K562 (cell line): ENCODE data around the gene TENT4B. TPM values are rescaled to one million over a fixed set of nuclear protein-coding genes. Genes with fewer than 3 reads are reported as not detected.
A peak's percentile ranks its signal among the peaks of the same experiment; 100 is the strongest.

Source experiments
- ATAC-seq: fragments of 200-7000 bp; cut with Tn5 transposase; 3 replicates; pipeline ENCODE4 v1.9.1; 2020; ENCODE audit warnings: moderate library complexity
- BruUV-seq: library from RNA; stranded (reverse); fragments of 400-500 nt; replicated peaks from 2 replicates; lab custom pipeline; 2021; lab: Mats Ljungman, UMichigan
- CTCF ChIA-PET: fragments of 300-600 bp; formaldehyde crosslinking; extraction: SDS; loops from one replicate; lab custom pipeline; 2021; ENCODE audit warnings: low intra/inter-chr PET ratio; lab: Yijun Ruan, JAX
- POLR2A ChIA-PET: fragments of 300-600, 350-650 bp; sonication (Branson Sonifier 250); formaldehyde crosslinking; extraction: SDS; loops from one replicate; lab custom pipeline; 2021; ENCODE audit warnings: antibody characterized with exemption, inconsistent platforms; lab: Yijun Ruan, JAX
- DNase-seq, 4 experiments: peaks; one replicate each; pipeline versions ENCODE4 v3.0.0 to v3.0.0-alpha.2; 2011 to 2018; ENCODE audit warnings: low spot score in 3 of 4, mixed read lengths in 3 of 4; ENCODE audit errors: extremely low read depth in 1 of 4
- FAIRE-seq: peaks from 2 replicates; lab custom pipeline; 2011; peaks lifted over from hg19 to GRCh38; lab: Jason Lieb, UNC
- H2AFZ ChIP-seq: 2 replicates; pipeline ENCODE4 v1.6.0; 2011; ENCODE audit warnings: low read depth, low read length, control low read depth, inconsistent platforms
- H3K27ac ChIP-seq: fragments of 200-600 bp; 3 replicates; pipeline ENCODE4 v1.8.0; 2011; ENCODE audit warnings: low read depth, mild to moderate bottlenecking, control low read depth, inconsistent platforms, low read length, moderate library complexity, mixed read lengths; ENCODE audit errors: extremely low read depth
- H3K27me3 ChIP-seq, 2 experiments: fragments of 300-600 bp in 1 of 2; 2 replicates in 1 of 2; 3 replicates in 1 of 2; pipeline versions ENCODE4 v1.6.0 to v1.8.0; 2011; ENCODE audit warnings: inconsistent platforms in 2 of 2, low read length in 2 of 2, mild to moderate bottlenecking in 1 of 2, mixed read lengths in 1 of 2, moderate library complexity in 1 of 2; ENCODE audit not compliant: control insufficient read depth in 2 of 2, insufficient read depth in 2 of 2
- H3K36me3 ChIP-seq: fragments of 300-600 bp; 3 replicates; pipeline ENCODE4 v1.8.0; 2011; ENCODE audit warnings: mild to moderate bottlenecking, low read length, inconsistent platforms; ENCODE audit not compliant: control insufficient read depth, insufficient read depth
- H3K4me1 ChIP-seq, 2 experiments: fragments of 200-600 bp in 1 of 2; replicated peaks in 1 of 2; 2 replicates in 1 of 2; 3 replicates in 1 of 2; pipeline versions ENCODE4 v1.5.1 to v1.8.0; 2011; ENCODE audit warnings: inconsistent platforms in 2 of 2, low read length in 2 of 2, mild to moderate bottlenecking in 1 of 2, mixed read lengths in 1 of 2, moderate library complexity in 1 of 2; ENCODE audit not compliant: control insufficient read depth in 2 of 2, insufficient read depth in 2 of 2
- H3K4me2 ChIP-seq: 2 replicates; pipeline ENCODE4 v1.6.1; 2011; ENCODE audit warnings: low read length, control low read depth, inconsistent platforms, mixed read lengths; ENCODE audit not compliant: insufficient read depth
- H3K4me3 ChIP-seq: fragments of 200-600 bp; sonication (generic), shearing (Covaris generic); 2 replicates; pipeline ENCODE4 v1.5.1; 2016; ENCODE audit warnings: control low read depth, inconsistent platforms
- H3K79me2 ChIP-seq: fragments of 200-600 bp; 3 replicates; pipeline ENCODE4 v1.8.0; 2011; ENCODE audit warnings: low read length, inconsistent platforms; ENCODE audit not compliant: control insufficient read depth, insufficient read depth
- H3K9ac ChIP-seq, 2 experiments: 2 replicates each; pipeline versions ENCODE4 v1.6.0 to v1.6.1; 2011; ENCODE audit warnings: low read depth in 2 of 2, low read length in 2 of 2, control low read depth in 1 of 2, inconsistent platforms in 1 of 2, mild to moderate bottlenecking in 1 of 2, mixed read lengths in 1 of 2; ENCODE audit not compliant: insufficient read depth in 1 of 2
- H3K9me1 ChIP-seq: one replicate; pipeline ENCODE4 v1.6.0; 2011; ENCODE audit warnings: inconsistent platforms, mild to moderate bottlenecking, low read length, moderate library complexity; ENCODE audit not compliant: control insufficient read depth, insufficient read depth
- H3K9me3 ChIP-seq: replicated peaks from 2 replicates; pipeline ENCODE4 v1.5.1; 2011; ENCODE audit warnings: low read depth, low read length, inconsistent platforms; ENCODE audit not compliant: control insufficient read depth, insufficient read depth
- H4K20me1 ChIP-seq: replicated peaks from 2 replicates; pipeline ENCODE4 v1.6.1; 2011; ENCODE audit warnings: low read length, inconsistent platforms, mixed read lengths; ENCODE audit not compliant: control insufficient read depth, insufficient read depth
- BCOR ChIP-seq: fragments of 450-650 bp; IDR thresholded peaks from 2 replicates; pipeline ENCODE4 v1.6.1; 2016
- CBX1 ChIP-seq: sonication (generic); IDR thresholded peaks from 2 replicates; pipeline ENCODE4 v1.6.1; 2016; ENCODE audit warnings: antibody characterized with exemption, low read depth, mild to moderate bottlenecking
- CBX3 ChIP-seq, 2 experiments: IDR thresholded peaks; 1 replicate in 1 of 2; 2 replicates in 1 of 2; pipeline ENCODE4 v1.6.1; 2012; ENCODE audit warnings: inconsistent platforms in 2 of 2, low read length in 2 of 2, borderline replicate concordance in 1 of 2, control low read depth in 1 of 2
- NELFE ChIP-seq: IDR thresholded peaks from 2 replicates; pipeline ENCODE4 v1.6.1; 2011; ENCODE audit warnings: mild to moderate bottlenecking; ENCODE audit not compliant: insufficient read depth, insufficient read length
- PTBP1 ChIP-seq: fragments of 200-400 bp; formaldehyde crosslinking; IDR thresholded peaks from 2 replicates; pipeline ENCODE4 v1.6.1; 2017; ENCODE audit warnings: low read depth, low read length
- RBM25 ChIP-seq: fragments of 200-400 bp; formaldehyde crosslinking; IDR thresholded peaks from 2 replicates; pipeline ENCODE4 v1.6.1; 2018; ENCODE audit warnings: low read length, low read depth, moderate library complexity; ENCODE audit not compliant: severe bottlenecking
- ZFP36 ChIP-seq: fragments of 150-350 bp; IDR thresholded peaks from 2 replicates; pipeline ENCODE4 v1.6.1; 2018; ENCODE audit warnings: low read length, low read depth; ENCODE audit not compliant: partially characterized antibody
- ZNF146 ChIP-seq: IDR thresholded peaks from one replicate; pipeline ENCODE4 v1.6.1; 2018; ENCODE audit warnings: missing compliant biosample characterization; ENCODE audit not compliant: unreplicated experiment
- ZNF239 ChIP-seq: fragments of 250-450 bp; sonication (Bioruptor Pico); IDR thresholded peaks from 2 replicates; pipeline ENCODE4 v1.4.0; 2020; ENCODE audit warnings: mild to moderate bottlenecking
- WGBS: fragments of 100-300 bp; shearing (Covaris generic); methylation state at CpG from one replicate; pipeline ENCODE4 v1.1.6; 2016; ENCODE audit warnings: low coverage, mixed read lengths; ENCODE audit not compliant: insufficient coverage; ENCODE audit errors: missing lambda C conversion rate; 5-methylcytosine and 5-hydroxymethylcytosine counted together
- in situ Hi-C: fragments of 300-500 bp; cut with MboI; formaldehyde crosslinking; loops from 4 replicates; pipeline ENCODE4 v1.15.0; 2018; ENCODE audit warnings: inconsistent platforms, mixed read lengths
- intact Hi-C: fragments of 100-400 bp; cut with micrococcal nuclease; formaldehyde crosslinking; loops from 2 replicates; pipeline ENCODE4 v1.14.2; 2022
- polyA plus RNA-seq, 8 experiments: library from polyadenylated mRNA; depleted of rRNA in 4 of 8; stranded (reverse) in 5 of 8; unstranded in 3 of 8; fragments of >200 nt; fragmentation: Nextera tagmentation in 2 of 8; fragmentation: Illumina TruSeq in 1 of 8; extraction: Ambion mirVana in 2 of 8; extraction: Trizol in 1 of 8; gene quantifications; 2 replicates each; pipeline versions ENCODE4 v1.2.1 to v1.2.3, GENCODE V29; 2011 to 2014; ENCODE audit warnings: inconsistent platforms in 1 of 8, missing spikeins in 1 of 8
- total RNA-seq, 7 experiments: library from RNA; depleted of rRNA in 6 of 7; stranded (reverse); fragments of >200 nt in 6 of 7; fragmentation: Illumina TruSeq in 2 of 7; extraction: Trizol in 2 of 7; gene quantifications; 2 replicates each; pipeline versions ENCODE4 v1.2.1 to v1.2.3, GENCODE V29; 2011 to 2021; ENCODE audit warnings: low replicate concordance in 1 of 7

The TENT4B gene
- total and polyA plus RNA-seq, 9 of the 15 experiments (the other 6 are each of a cell fraction or from before 2014, with no cell fraction given) = 5.2 to 8.4 (median 7.0) TPM

- no TSS peak for BruUV-seq
- Histone ChIP-seq H3K4me3 (no peak overlapping the region), H3K4me2 (no peak overlapping the region), H2AFZ (no peak overlapping the region), H3K36me3 (peaks cover 44% of the 10 kb centered on the region), H3K9me3 (no peaks in the 10 kb centered on the region), H3K4me1 (peaks cover 41 to 63% of the 10 kb centered on the region in 2 experiments), H3K27ac (no peak overlapping the region), H3K79me2 (peaks cover 98% of the 10 kb centered on the region), H3K9me1 (peaks cover 15% of the 10 kb centered on the region), H3K27me3 (no peaks in the 10 kb centered on the region), H3K9ac (no peak overlapping the region), H4K20me1 (peaks cover 46% of the 10 kb centered on the region)
- DNase-seq (no peak), ATAC-seq (no peak), FAIRE-seq (no peak)
- ChIA-PET CTCF (no interaction called here), POLR2A (interaction anchor here (1.4 kb wide), 1 partner anchor 9 kb away, joined by 6 read pairs; no protein-coding TSS in a partner anchor)
- TF ChIP-seq ZNF239 (peak; percentile 51; the same call in 1 of the 2 replicates), ZFP36 (no peak), RBM25 (peak; percentile 86), NELFE (no peak), CBX3 (IDR thresholded peaks at IDR 0.05; ENCODE audit: borderline replicate concordance in 1 of 2, low read length in 2 of 2) (no peak), PTBP1 (no peak), BCOR (peak; percentile 71), CBX1 (no peak), ZNF146 (peak; percentile 99)
- intact Hi-C loops (no loop called here), in situ Hi-C loops (no loop called here)
- 88% methylated on average over 4 of the region's 4 CpGs for WGBS
Measured at GRCh38 chr16:50276801-50277555, 123.9 kb downstream of the TENT4B start.
